GM23338 (cell line): ENCODE data around the gene GPR82. TPM values are rescaled to one million over a fixed set of nuclear protein-coding genes. Genes with fewer than 3 reads are reported as not detected.

Experiments
- ATAC-seq: fragments of 200-7000 bp; cut with Tn5 transposase; 3 replicates; pipeline ENCODE4 v1.9.1; 2020
- DNase-seq: peaks from one replicate; pipeline ENCODE4 v3.0.0-alpha.2; 2015; ENCODE audit warnings: low spot score
- H2AFZ ChIP-seq: fragments of 200-600 bp; sonication (generic); 2 replicates; pipeline ENCODE4 v1.8.0; 2016; ENCODE audit warnings: antibody characterized with exemption, mild to moderate bottlenecking, moderate library complexity
- H3F3A ChIP-seq: fragments of 200-600 bp; sonication (generic); replicated peaks from 2 replicates; pipeline ENCODE4 v1.8.0; 2017; ENCODE audit warnings: antibody characterized with exemption, mixed run types, low read depth
- H3K27ac ChIP-seq: fragments of 200-600 bp; sonication (generic); 2 replicates; pipeline ENCODE4 v1.6.1; 2016; ENCODE audit warnings: low read depth
- H3K27me3 ChIP-seq: fragments of 200-600 bp; sonication (generic); 2 replicates; pipeline ENCODE4 v1.8.0; 2016; ENCODE audit warnings: mild to moderate bottlenecking, mixed run types, moderate library complexity; ENCODE audit not compliant: insufficient read depth
- H3K36me3 ChIP-seq: fragments of 200-600 bp; sonication (generic); 2 replicates; pipeline ENCODE4 v1.8.0; 2016; ENCODE audit warnings: mild to moderate bottlenecking; ENCODE audit not compliant: insufficient read depth
- H3K4me1 ChIP-seq: fragments of 200-600 bp; sonication (generic); 2 replicates; pipeline ENCODE4 v1.8.0; 2016; ENCODE audit warnings: mild to moderate bottlenecking, moderate library complexity; ENCODE audit not compliant: insufficient read depth
- H3K4me2 ChIP-seq: fragments of 200-600 bp; sonication (generic); 2 replicates; pipeline ENCODE4 v1.7.1; 2017; ENCODE audit warnings: mixed run types
- H3K4me3 ChIP-seq: fragments of 200-600 bp; sonication (generic); 2 replicates; pipeline ENCODE4 v1.6.1; 2016; ENCODE audit warnings: mixed run types
- H3K79me2 ChIP-seq: fragments of 200-600 bp; sonication (generic); replicated peaks from 2 replicates; pipeline ENCODE4 v1.8.0; 2017; ENCODE audit warnings: mild to moderate bottlenecking; ENCODE audit not compliant: insufficient read depth
- H3K9me2 ChIP-seq: fragments of 200-600 bp; sonication (generic); 2 replicates; pipeline ENCODE4 v1.8.0; 2017; ENCODE audit not compliant: insufficient read depth
- H4K20me1 ChIP-seq: fragments of 200-600 bp; sonication (generic); replicated peaks from 2 replicates; pipeline ENCODE4 v1.8.0; 2017; ENCODE audit warnings: mild to moderate bottlenecking; ENCODE audit not compliant: insufficient read depth
- H3K27ac Mint-ChIP-seq: 2 replicates; pipeline ENCODE4 v1.8.0; 2020; ENCODE audit warnings: inconsistent platforms, mild to moderate bottlenecking, moderate library complexity, mixed read lengths
- H3K27me3 Mint-ChIP-seq: 3 replicates; pipeline ENCODE4 v1.8.0; 2022; ENCODE audit warnings: low read depth, mild to moderate bottlenecking, moderate library complexity, mixed read lengths, inconsistent platforms; ENCODE audit not compliant: insufficient read depth, poor library complexity
- H3K36me3 Mint-ChIP-seq: 3 replicates; pipeline ENCODE4 v1.8.0; 2021; ENCODE audit warnings: low read depth, mild to moderate bottlenecking, inconsistent platforms, moderate library complexity, mixed read lengths
- H3K4me1 Mint-ChIP-seq: 3 replicates; pipeline ENCODE4 v1.8.0; 2020; ENCODE audit warnings: mild to moderate bottlenecking, inconsistent platforms, mixed read lengths
- H3K4me3 Mint-ChIP-seq: 3 replicates; pipeline ENCODE4 v1.8.0; 2021; ENCODE audit warnings: moderate library complexity, mild to moderate bottlenecking, inconsistent platforms, mixed read lengths
- H3K9me3 Mint-ChIP-seq: 3 replicates; pipeline ENCODE4 v1.8.0; 2020; ENCODE audit warnings: moderate library complexity, mild to moderate bottlenecking, inconsistent platforms, mixed read lengths
- CREB1 ChIP-seq: fragments of 250-450 bp; sonication (Bioruptor Pico); IDR thresholded peaks from 2 replicates; pipeline ENCODE4 v1.5.0; 2020; ENCODE audit warnings: low read depth, mild to moderate bottlenecking, moderate library complexity
- EZH2 ChIP-seq: fragments of 200-600 bp; sonication (generic); IDR thresholded peaks from one replicate; pipeline ENCODE4 v1.8.0; 2017; ENCODE audit warnings: antibody characterized with exemption, mild to moderate bottlenecking, low read depth; ENCODE audit not compliant: unreplicated experiment
- EZH2phosphoT487 ChIP-seq: fragments of 200-600 bp; sonication (generic); IDR thresholded peaks from one replicate; pipeline ENCODE4 v1.8.1; 2018; ENCODE audit warnings: antibody characterized with exemption; ENCODE audit not compliant: unreplicated experiment
- JUNB ChIP-seq: IDR thresholded peaks from one replicate; pipeline ENCODE4 v1.6.1; 2016; ENCODE audit warnings: antibody characterized with exemption; ENCODE audit not compliant: unreplicated experiment
- NANOG ChIP-seq: IDR thresholded peaks from 2 replicates; pipeline ENCODE4 v1.6.1; 2016; ENCODE audit warnings: antibody characterized with exemption, borderline replicate concordance
- POLR2AphosphoS5 ChIP-seq: IDR thresholded peaks from 2 replicates; pipeline ENCODE4 v1.6.1; 2016; ENCODE audit warnings: antibody characterized with exemption, low read depth
- ZNF114 ChIP-seq: fragments of 250-450 bp; sonication (Bioruptor Pico); IDR thresholded peaks from 2 replicates; pipeline ENCODE4 v1.5.0; 2020; ENCODE audit warnings: mild to moderate bottlenecking, moderate library complexity
- ZNF331 ChIP-seq: fragments of 250-450 bp; sonication (Bioruptor Pico); IDR thresholded peaks from 2 replicates; pipeline ENCODE4 v1.5.0; 2020; ENCODE audit warnings: low read depth, mild to moderate bottlenecking, moderate library complexity
- polyA plus RNA-seq: library from polyadenylated mRNA; unstranded; fragments of >200 nt; fragmentation: Nextera tagmentation; extraction: Ambion mirVana; gene quantifications from 2 replicates; pipeline ENCODE4 v1.2.1, GENCODE V29; 2016
- total RNA-seq: library from RNA; depleted of rRNA; stranded (reverse); fragments of >200 nt; shearing (Covaris generic); gene quantifications from 2 replicates; pipeline ENCODE4 v1.2.3, GENCODE V29; 2014
- TF ChIP-seq, protein P1 (sequence below), 2 experiments: fragments of 200-600 bp in 1 of 2; sonication (generic) in 1 of 2; conservative IDR thresholded peaks; 2 replicates each; pipeline versions ENCODE4 v1.5.1 to v1.6.1; 2016 to 2017; ENCODE audit warnings: antibody characterized with exemption in 2 of 2, low read depth in 2 of 2, mild to moderate bottlenecking in 2 of 2, moderate library complexity in 1 of 2
- TF ChIP-seq, protein P2 (sequence below): IDR thresholded peaks from 2 replicates; pipeline ENCODE4 v1.6.1; 2016; ENCODE audit warnings: antibody characterized with exemption
- TF ChIP-seq, protein P3 (sequence below): IDR thresholded peaks from one replicate; pipeline ENCODE4 v1.6.1; 2018; ENCODE audit warnings: antibody characterized with exemption; ENCODE audit not compliant: unreplicated experiment

Gene GPR82
- total and polyA plus RNA-seq, 2 experiments from 2014 or later = 0.32 TPM; not detected in 1

DNA sequence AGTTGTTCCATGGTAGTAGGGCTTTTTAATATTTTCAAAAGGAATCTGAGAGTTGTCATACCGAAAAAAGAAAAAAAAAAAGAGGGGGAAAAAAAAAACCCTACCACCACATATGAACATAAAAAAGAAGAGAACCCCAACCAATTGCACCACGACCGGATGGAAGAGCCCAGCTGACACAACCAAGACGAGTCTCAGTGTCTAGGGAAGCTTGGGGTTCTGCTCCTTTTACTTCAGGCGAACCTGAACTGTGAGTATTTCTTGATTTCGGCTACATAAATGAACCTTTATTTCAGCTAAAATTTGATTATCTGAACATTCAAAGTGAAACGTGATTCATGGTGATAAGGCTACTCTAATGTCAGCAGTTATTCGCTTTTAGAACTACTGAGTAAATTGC, 35.1 kb upstream of the GPR82 start, which contains the start of gene GPR34 (continued):
- TF ChIP-seq, protein P1, sequence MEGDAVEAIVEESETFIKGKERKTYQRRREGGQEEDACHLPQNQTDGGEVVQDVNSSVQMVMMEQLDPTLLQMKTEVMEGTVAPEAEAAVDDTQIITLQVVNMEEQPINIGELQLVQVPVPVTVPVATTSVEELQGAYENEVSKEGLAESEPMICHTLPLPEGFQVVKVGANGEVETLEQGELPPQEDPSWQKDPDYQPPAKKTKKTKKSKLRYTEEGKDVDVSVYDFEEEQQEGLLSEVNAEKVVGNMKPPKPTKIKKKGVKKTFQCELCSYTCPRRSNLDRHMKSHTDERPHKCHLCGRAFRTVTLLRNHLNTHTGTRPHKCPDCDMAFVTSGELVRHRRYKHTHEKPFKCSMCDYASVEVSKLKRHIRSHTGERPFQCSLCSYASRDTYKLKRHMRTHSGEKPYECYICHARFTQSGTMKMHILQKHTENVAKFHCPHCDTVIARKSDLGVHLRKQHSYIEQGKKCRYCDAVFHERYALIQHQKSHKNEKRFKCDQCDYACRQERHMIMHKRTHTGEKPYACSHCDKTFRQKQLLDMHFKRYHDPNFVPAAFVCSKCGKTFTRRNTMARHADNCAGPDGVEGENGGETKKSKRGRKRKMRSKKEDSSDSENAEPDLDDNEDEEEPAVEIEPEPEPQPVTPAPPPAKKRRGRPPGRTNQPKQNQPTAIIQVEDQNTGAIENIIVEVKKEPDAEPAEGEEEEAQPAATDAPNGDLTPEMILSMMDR (conservative IDR thresholded peaks at IDR 0.05; ENCODE audit: low read depth in 2 of 2) = no peak
- no peak for TF ChIP-seq POLR2AphosphoS5
- TF ChIP-seq EZH2phosphoT487 = no peak

DNA sequence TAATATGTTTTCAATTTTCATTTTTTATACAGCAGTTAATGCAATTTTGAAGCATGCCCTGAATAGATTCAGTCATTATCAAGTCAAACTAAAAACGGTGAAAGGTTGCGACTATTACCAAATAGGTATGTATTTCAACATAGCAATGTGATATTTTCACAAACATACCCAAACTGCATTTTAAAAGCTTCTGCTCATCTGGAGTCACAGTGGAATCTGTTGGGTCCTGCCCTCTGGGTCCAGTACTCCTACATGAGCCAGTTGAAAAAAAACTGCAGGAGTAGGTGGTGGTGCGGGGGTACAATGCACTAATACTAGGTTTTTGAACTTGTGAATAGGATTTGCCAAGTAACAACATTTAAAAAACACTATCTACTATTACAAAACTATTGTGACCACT, 34.3 kb upstream of the GPR82 start:
- Mint-ChIP-seq H3K36me3 (no peaks in the 10 kb centered on the region), H3K9me3 (no peaks in the 10 kb centered on the region), H3K27me3 (no peaks in the 10 kb centered on the region), H3K4me1 (no peaks in the 10 kb centered on the region), H3K4me3 (no peak overlapping the region), H3K27ac (no peak overlapping the region)
- H3K79me2 ChIP-seq = no peaks in the 10 kb centered on the region
- no peak for ATAC-seq
- H3K36me3 ChIP-seq = no peaks in the 10 kb centered on the region
- no peak for DNase-seq
- H3K27ac ChIP-seq = no peak overlapping the region
- no peaks in the 10 kb centered on the region for H3K27me3 ChIP-seq
- H2AFZ ChIP-seq = no peak overlapping the region
- TF ChIP-seq JUNB (no peak), POLR2AphosphoS5 (no peak), NANOG (no peak)
- no peak overlapping the region for H3K4me2 ChIP-seq
- H3K9me2 ChIP-seq = no peaks in the 10 kb centered on the region
- H3K4me1 ChIP-seq = no peaks in the 10 kb centered on the region
- H3F3A ChIP-seq = no peaks in the 10 kb centered on the region
- no peak overlapping the region for H3K4me3 ChIP-seq
- no peaks in the 10 kb centered on the region for H4K20me1 ChIP-seq

DNA sequence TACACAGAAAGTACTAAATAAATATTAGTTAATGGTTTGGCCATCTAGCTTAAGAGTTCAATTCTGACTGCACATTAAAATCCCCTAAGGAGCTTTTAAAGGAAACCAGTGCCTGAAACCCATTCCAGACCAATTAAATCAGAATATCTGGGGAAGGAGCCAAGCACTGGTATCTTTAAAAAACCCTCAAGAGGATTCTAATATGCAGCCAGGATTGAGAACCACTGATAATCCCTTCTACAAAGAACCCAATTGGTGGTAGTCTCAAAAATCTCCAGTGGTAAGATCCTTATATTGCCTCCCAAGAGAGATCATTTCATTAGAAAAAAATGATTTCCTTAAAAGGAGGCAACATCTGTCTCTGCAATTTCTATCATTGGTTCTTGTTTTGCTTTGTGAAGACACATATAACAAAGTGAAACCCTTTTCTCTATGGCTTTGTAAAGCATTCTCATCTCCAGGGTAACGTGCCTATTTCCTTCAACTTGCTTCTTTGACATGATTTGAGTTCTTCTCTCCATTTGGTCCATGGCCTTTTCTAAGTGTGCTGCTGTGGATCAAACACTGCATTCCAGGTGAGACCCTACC, 31.7 kb upstream of the GPR82 start:
- Histone ChIP-seq H3K27ac (no peak overlapping the region), H3F3A (no peaks in the 10 kb centered on the region), H3K4me1 (no peaks in the 10 kb centered on the region), H2AFZ (no peak overlapping the region), H3K36me3 (no peaks in the 10 kb centered on the region), H4K20me1 (no peaks in the 10 kb centered on the region), H3K4me3 (no peak overlapping the region), H3K4me2 (no peak overlapping the region), H3K9me2 (no peaks in the 10 kb centered on the region), H3K79me2 (no peaks in the 10 kb centered on the region), H3K27me3 (no peaks in the 10 kb centered on the region)
- no peaks in the 10 kb centered on the region for H3K9me3 Mint-ChIP-seq
- H3K27ac Mint-ChIP-seq = no peak overlapping the region
- H3K4me1 Mint-ChIP-seq = peaks cover 6% of the 10 kb centered on the region; the same call in 2 of the 3 replicates
- no peaks in the 10 kb centered on the region for H3K36me3 Mint-ChIP-seq
- H3K4me3 Mint-ChIP-seq = no peak overlapping the region
- no peaks in the 10 kb centered on the region for H3K27me3 Mint-ChIP-seq
- ATAC-seq (no peak), DNase-seq (no peak)
- TF ChIP-seq EZH2phosphoT487 = no peak
- no peak for TF ChIP-seq JUNB
- no peak for TF ChIP-seq EZH2
- TF ChIP-seq CREB1 (CRISPR knock-in tag) = no peak
- TF ChIP-seq, protein P2, sequence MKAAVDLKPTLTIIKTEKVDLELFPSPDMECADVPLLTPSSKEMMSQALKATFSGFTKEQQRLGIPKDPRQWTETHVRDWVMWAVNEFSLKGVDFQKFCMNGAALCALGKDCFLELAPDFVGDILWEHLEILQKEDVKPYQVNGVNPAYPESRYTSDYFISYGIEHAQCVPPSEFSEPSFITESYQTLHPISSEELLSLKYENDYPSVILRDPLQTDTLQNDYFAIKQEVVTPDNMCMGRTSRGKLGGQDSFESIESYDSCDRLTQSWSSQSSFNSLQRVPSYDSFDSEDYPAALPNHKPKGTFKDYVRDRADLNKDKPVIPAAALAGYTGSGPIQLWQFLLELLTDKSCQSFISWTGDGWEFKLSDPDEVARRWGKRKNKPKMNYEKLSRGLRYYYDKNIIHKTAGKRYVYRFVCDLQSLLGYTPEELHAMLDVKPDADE = no peak
- TF ChIP-seq, protein P3, sequence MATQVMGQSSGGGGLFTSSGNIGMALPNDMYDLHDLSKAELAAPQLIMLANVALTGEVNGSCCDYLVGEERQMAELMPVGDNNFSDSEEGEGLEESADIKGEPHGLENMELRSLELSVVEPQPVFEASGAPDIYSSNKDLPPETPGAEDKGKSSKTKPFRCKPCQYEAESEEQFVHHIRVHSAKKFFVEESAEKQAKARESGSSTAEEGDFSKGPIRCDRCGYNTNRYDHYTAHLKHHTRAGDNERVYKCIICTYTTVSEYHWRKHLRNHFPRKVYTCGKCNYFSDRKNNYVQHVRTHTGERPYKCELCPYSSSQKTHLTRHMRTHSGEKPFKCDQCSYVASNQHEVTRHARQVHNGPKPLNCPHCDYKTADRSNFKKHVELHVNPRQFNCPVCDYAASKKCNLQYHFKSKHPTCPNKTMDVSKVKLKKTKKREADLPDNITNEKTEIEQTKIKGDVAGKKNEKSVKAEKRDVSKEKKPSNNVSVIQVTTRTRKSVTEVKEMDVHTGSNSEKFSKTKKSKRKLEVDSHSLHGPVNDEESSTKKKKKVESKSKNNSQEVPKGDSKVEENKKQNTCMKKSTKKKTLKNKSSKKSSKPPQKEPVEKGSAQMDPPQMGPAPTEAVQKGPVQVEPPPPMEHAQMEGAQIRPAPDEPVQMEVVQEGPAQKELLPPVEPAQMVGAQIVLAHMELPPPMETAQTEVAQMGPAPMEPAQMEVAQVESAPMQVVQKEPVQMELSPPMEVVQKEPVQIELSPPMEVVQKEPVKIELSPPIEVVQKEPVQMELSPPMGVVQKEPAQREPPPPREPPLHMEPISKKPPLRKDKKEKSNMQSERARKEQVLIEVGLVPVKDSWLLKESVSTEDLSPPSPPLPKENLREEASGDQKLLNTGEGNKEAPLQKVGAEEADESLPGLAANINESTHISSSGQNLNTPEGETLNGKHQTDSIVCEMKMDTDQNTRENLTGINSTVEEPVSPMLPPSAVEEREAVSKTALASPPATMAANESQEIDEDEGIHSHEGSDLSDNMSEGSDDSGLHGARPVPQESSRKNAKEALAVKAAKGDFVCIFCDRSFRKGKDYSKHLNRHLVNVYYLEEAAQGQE = no peak
- TF ChIP-seq ZNF331 (CRISPR knock-in tag) = no peak
- TF ChIP-seq POLR2AphosphoS5 = no peak
- TF ChIP-seq ZNF114 (CRISPR knock-in tag) = no peak
- no peak for TF ChIP-seq NANOG
